HT-29 (cell line): Measurements from ENCODE around the gene FAM219A. TPM values are rescaled to one million over a fixed set of nuclear protein-coding genes. Genes with fewer than 3 reads are reported as not detected.

ENCODE experiments used
- DNase-seq: peaks from one replicate; pipeline ENCODE4 v3.0.0-alpha.2; 2015; ENCODE audit warnings: low spot score
- total RNA-seq: library from RNA; depleted of rRNA; stranded (reverse); fragments of >200 nt; shearing (Covaris generic); gene quantifications from 2 replicates; pipeline ENCODE4 v1.2.3, GENCODE V29; 2014; rRNA removed

FAM219A gene, protein sequence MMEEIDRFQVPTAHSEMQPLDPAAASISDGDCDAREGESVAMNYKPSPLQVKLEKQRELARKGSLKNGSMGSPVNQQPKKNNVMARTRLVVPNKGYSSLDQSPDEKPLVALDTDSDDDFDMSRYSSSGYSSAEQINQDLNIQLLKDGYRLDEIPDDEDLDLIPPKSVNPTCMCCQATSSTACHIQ
- 8.0 and 10.3 TPM in 2 replicates for total RNA-seq

DNA sequence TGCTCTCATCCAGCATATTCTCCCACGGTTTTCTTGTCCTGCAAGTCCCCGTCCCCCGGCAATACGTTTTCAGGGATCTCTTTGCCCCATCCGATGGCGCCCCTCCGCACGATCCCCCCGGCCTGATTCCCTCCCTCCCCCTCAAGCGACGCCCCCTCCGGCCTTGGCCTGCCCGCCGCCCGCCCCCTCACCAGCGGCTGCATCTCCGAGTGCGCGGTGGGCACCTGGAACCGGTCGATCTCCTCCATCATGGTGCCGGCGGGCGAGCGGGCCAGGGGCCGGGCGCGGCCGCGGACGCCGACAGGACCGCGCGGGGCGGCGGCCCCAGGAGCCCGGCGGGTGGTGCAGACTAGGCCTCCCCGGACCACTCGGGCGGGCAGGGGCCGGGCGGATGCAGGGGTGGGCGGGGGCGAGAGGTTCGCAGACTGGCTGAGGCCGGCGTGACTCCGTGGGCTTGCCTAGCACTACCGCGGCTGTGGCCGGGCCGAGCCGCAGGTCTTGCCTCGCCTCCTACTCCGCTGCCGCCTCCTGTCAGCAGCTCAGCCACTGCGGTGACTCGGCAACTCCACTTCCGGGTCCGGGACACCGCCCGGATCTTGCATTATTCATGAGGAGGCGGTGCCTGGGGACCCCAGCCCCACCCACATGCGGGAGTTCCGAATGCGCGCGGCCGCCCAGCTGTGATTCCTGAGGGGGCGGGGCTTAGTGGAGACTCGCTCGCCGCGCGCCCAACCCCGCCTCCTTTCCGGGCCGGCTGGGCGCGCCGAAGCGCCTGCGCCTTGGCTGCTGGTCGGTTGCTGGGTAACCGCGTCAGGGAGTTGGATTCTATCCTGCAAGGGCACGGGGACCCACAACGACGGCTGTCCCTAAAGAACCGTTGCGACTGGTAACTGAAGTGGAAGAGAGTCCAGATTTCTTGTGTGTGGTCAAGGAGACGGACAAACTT is at the start of gene FAM219A, which contains the start of gene DNAI1:
Gene FAM219A, minus strand, starts transcription at position 558 of the 946 bp plus-strand sequence. Its CDS starts 307 bp downstream, at position 251.
Gene DNAI1, plus strand, starts transcription at position 793 of the 946 bp plus-strand sequence. CDS start 201 bp downstream, outside the sequence.
- peak; percentile 97 for DNase-seq

DNA sequence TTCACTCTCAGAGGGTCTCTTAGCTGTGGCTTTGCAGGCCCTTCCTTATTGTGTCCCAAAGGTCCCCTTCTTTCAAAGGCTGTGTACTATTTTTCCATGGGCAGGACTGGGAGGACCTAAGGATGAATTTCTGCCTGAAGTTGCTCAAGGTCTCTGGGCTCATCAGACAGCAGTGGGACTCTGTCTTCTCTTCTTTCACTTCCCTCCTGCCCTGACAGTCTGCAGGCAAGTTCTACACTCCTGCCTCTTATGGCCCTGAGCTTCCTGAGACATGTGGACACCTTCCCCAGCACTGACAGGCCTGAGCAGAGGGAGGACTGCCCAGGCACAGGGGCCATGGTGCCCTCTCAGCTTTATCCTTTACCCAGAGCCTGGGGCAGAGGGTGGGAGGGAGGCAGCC is 49.6 kb upstream of the FAM219A start:
- DNase-seq = no peak

DNA sequence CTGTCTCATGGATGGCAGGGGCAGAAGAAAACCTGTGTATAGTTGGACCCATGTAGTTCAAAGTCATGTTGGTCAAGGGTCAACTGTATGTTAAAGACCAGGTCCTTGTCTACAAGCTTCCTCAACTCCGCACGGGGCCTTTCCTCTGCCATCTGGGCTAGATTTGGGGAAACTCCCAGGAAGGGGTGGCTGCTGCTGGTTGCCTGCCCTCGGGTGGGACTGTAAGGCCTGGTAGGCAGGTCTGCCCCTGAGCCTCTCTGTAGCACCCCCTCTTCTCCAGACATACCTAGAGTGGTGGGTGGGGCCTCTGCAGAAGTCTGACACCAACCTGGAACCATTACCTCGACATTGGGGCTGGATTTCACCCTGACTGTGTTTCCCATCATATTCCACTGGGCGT is 49.2 kb upstream of the FAM219A start:
- DNase-seq = no peak

DNA sequence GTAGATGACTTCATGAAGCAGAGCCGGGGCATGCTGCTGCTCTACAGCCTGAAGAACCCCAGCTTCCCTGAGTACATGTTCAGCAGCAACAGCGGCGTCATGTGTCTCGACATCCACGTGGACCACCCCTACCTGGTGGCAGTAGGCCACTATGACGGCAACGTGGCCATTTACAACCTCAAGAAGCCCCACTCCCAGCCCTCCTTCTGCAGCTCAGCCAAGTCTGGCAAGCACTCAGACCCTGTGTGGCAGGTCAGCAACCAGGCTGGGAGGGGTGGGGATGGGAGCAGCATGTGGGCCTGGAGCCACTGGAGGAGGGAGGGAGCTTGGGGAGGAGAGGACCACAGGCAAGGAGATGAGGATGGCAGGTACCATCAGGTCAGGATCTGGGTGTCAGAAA is 48.3 kb upstream of the FAM219A start:
- DNase-seq = no peak

DNA sequence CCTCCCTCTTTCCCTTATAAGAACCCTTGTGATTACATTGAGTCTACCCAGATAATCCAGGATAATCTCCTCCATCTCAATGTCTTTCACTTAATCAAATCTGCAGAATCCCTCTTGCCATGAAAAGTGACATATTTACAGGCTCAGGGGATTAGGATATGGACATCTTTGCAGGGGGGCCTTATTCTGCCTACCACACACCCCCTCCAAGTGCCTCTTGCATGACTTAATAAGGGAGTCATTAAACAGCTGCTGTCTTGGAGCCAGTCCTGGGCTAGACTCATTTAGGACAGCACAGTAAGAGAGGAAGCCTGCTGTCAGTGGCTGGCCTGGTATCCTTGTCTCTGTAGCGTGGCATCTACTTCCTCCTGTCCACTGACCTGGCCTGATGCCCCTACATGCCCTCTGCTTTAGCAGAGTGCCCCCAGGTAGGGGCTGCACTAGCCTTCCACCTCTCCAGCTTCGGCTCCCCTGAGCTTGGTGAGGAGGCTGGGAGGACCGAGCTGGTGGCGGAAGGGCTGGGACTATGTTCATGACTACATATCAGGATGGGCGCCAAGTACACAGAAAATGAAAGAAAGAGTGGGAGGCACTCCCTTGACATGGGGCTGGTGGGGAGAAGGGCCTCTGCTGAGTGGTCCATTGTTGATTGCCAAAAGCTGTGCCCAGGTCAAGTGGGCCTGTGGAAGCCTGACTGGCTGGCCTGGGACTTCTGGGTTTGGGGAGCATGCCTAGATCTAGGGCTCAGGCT is 47.2 kb upstream of the FAM219A start:
- no peak for DNase-seq

DNA sequence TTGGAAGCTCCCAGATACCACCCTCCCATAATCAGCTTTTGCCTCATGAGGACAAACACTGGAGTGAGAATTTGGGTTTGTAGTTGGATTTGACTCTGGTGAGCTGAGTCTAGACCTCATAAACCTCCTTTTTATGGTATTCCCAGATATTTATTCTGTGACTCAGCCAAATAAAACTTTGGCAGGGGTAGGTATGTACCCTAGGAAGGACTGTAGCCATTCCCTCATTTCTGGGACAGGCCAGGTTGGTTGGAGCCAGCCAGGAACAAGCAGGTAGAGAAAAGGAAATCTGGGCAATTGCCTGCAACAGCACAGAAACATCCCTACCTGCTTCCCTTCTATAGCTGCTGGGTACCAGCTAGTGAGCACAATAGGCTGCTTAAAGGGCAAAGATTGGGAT is 45.0 kb upstream of the FAM219A start:
- DNase-seq = no peak

DNA sequence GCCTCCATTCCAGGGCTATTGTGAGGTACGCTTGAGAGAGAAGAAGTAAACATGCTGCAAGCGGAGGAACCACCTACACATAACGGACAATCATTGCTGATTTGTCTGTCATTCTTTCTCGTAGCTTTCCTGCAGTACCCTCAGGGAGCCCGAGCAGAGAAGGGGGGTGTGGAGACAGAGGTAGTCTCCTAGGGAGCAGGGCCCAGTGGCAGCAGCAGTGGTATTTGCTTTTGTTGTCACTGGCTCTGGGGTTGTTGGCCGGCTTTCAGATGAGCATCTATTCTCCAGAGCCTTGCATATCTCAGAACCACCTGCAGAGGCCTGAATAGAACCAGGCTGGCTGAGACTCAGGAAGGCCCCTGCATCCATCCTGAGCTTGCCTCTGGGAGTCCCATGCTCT is 44.5 kb upstream of the FAM219A start:
- DNase-seq = peak; percentile 40

DNA sequence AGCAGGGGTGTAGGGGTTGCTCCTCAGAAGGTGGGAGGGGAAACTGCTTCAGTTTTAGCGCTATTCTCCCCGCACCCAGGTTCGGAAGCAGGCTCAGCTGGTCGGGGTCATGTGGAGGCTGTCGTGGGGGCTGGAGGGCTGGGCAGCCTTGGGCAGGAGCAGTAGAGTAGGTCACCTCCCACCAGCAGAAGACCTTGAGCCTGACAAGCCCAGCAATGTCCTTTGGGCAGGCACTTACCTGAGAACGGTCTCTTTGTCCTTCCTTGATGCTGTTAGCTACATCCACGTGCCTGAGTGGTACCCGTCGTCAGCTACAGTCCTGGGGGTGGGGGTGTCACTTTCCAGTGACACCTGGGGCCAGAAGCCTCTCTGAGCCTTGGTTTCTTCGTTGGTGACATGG is 44.1 kb upstream of the FAM219A start:
- DNase-seq = no peak

DNA sequence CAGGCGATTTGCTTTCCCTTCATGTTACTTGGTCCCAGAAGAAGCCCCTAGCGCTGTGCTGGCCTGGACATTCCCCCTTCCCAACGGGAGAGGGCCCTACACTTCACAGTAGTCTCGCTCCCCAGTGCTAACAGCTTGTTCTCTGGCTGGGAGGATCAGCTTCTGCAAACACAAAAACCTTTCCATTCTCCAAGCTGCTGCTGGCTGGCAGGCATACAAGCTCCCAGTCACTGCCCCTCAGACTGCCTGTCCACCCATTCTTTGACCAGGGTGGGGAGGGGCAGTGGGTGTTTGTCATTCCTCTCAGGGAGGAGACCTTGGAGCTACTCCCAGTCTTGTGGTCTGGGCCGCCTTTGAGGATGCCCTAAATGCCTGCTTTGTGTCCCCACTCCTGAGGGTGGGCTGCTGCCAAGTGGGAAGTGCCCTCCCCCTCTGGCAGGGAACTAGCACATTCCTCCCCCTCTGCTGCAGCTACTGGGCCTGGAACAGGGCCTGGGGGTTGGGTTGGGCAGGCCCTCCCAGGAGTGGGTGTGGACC is 43.6 kb upstream of the FAM219A start:
- DNase-seq = peak; percentile 81

DNA sequence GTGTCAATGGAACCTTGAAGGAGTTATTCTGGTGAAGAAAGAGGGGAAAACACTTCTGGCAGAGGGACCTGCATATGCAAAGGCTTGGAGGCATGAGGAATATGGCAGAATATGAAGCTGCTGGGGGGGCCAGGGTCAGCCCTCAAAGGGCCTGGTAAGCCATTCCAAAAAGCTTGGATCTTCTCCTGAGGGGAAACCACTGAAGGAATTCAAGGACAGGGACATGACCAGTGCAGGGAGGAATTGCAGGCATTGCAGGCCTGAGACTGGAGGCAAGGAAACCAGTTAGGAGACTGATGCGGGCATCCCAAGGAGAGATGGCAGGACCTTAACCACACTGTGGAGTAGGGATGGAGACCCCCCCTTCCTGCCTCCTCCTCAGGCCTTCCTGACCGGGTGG is 43.0 kb upstream of the FAM219A start:
- no peak for DNase-seq

DNA sequence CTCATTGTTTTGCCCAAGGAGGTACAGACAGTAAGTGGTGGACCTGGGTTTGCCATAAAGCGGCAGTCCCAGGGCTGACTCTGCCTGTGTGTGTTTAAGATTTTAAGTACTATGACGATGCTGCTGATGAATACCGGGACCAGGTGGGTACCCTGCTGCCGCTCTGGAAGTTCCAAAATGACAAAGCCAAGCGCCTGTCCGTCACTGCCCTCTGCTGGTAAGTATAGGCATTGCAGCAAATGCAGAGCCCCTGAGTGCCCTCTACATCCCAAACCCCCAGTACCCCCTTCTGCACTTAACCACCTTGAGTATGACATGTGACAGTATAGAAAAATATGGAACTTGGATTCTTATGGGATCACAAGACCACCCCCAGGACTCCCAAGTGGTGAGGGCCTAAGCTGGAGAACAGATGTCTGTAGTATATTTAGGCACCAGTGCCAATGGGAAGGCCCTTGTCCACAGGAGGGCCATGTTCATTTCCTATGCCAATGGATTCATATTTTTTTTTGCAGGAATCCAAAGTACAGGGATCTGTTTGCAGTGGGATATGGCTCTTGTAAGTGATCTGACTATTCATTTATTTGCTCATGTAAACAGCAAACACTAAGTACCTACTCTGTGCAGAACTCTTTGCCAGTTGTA is 42.4 kb upstream of the FAM219A start:
- peak; percentile 75 for DNase-seq

DNA sequence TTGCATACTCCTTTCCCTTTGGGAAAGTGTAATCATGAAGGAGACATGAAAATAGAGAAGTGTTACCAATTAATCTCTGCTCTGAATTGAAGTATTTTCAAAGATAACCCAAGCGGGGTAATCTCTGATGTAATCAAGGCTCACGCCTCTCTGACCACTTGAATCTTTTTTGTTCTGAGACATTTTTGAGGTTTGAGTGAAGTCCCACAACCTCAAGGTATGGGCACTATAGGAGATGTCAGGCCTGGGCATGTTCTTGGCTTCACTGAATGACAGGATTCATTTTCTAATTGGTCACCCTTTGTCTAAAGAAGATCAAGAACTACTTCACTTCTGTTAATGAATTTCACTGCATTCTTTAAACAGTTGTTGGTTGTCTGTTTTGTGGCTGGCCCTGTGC is 40.7 kb upstream of the FAM219A start:
- no peak for DNase-seq

DNA sequence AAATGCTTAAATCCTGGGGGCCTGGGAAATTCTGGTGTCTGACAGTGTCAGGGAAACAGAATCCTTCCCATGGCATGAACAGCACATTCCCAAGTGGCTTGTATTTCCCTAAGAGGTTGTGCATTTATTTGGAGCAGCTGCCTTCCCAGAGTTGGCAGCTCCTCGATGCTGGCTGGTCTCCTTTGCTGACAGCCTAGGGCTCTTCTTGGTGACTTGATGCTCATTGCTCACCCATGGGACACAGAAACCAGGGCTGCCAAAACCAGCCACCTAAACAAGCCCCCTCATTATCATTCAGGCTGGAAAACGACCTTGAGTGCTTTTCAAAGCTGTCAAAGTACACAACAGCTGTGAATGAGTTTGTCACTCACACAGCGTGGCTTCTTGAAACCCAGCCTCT is 40.2 kb upstream of the FAM219A start:
- DNase-seq = no peak

DNA sequence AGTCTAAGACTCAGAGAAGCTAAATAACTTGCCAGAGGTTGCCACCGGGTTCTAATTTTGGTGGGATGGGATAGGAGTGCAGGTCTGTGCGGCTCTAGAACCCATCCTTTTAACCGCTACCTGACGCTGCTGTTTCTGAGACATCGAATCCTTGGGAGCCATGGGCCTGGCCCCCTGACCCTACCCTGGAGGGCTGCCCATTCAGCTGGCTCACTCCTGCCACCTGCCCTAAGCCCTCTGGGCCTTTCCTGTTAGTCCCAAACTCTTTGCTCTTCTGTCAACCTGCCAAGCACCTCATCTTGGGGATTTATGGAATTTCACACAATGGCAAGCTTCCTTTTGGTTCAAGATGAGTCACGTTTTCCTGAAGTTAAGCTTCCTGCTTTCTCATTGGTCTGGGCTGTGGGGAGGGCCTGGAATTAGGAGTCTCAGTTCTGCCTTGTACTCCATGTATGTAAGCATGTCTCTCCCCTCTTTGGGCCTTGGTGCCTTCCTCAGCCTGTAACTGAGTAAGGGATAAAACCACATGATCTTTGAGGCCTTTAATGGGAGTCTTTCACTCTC is 37.9 kb upstream of the FAM219A start:
- DNase-seq = no peak

DNA sequence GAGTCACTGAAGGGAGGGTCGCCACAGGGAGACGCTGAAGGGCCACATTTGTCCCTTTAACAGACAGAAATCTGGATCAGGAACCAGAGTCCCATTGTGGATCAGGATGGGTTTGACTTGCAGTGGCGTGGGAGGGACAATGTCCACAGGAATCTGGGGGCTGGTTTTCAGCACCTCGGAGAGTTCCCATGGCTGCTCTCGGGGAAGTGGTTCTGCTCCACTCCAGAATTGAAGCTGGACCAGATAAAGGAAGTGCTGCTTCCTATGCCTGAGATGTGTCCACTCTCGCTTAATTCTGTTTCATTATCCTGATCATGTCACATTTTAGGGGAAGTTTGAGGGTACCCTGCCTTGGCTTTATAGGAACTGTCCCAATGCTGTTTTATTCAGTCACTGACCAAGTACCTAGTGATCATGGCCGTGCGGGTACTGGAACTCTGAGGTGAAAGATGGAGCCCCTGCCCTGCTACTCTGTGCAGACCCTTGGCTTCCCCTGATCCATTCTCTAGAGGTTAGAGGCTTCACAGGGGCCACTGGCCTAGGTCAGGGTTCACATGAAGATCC is 35.7 kb upstream of the FAM219A start:
- peak; percentile 53 for DNase-seq

DNA sequence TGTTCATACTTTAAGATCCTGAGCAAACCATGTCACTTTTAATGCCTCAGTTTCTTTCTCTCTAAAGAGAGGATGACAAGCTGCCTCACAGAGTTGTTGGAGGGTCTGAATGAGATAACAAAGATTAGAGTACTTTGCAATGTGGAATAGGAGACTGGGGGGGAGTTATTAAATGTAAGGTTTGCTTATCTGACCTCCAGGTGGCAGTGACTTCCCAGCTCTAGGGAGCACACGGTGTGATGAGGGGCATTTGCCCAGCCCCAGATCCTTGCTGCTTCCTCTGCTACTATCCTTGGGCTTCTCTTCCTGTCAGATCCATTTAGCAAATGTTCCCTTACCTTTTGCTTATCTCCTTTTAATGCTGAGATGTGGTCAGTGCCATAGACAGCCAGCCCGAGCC is 33.7 kb upstream of the FAM219A start:
- peak; percentile 29 for DNase-seq

DNA sequence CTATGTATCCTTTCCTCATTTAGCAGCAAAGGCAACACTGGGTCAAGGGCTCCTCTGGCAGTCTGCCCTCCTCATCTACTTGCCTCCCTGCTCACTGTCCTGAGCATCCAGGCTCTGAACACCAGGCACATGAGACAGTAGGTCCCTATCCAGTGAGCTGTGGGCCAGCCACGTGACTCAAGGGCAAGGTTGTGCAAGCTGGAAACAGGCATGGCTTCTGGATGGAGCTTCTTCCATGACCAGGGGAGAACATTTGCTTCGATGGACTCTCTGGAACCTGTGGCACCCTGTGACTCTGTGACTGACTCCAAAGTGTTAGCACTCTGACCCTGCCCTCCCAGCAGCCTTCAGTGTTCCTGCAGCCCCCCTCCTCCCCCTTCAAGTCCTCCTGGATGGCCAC is 33.2 kb upstream of the FAM219A start:
- DNase-seq = no peak

DNA sequence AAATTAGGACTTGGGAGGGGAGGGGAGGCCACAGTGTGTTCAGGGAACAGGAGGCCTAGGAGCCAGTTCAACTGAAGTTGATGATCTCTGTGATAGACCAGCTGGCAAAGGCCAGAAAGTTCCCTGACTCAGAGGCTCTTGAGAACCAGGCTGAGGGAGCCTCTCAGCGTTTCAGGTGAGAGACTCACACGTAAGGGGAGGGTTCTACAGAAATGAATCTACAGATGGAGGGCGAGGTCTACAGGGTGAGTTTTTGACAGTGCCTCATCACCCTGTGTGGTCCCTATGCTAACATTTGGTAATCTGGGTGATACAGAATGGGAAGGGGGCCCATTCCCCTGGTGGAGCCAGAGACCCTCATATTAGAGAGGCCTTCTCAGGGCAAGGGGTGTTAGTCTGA is 32.4 kb upstream of the FAM219A start:
- no peak for DNase-seq

DNA sequence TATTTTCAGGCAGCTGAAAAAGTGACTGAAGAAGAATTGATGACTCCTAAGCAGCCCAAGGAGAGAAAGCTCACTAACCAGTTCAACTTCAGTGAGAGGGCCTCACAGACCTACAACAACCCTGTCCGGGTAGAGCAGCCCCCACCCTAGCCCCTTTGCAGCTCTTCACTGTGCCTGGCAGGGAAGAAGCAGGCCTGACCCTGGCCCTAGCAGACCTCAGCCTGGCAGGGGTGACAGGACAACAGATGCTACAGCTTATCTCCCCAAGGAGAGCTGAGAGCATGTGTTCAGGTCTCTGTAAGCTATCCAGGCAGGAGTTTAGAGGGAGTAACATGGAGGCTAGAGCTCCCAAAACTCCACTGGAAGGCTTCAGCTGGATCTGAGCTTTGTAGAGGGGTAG is 32.0 kb upstream of the FAM219A start:
- DNase-seq = no peak

DNA sequence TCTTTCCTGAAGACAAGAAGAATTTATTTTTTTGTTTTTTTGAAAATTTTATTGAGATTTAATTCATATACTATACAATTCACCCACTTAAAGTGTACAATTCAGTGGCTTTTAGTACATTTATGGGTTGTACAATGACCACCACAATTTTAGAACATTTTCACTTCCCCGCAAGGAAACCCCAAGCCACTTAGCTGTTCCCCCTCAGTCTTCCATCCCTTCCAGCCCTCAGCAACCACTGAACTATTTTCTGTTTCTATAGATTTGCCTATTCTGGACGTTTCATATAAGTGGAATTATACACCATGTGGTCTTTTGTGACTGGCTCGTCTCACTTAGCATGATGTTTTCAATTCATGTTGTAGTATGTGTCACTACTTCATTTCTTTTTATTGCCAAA is 28.2 kb upstream of the FAM219A start:
- no peak for DNase-seq

DNA sequence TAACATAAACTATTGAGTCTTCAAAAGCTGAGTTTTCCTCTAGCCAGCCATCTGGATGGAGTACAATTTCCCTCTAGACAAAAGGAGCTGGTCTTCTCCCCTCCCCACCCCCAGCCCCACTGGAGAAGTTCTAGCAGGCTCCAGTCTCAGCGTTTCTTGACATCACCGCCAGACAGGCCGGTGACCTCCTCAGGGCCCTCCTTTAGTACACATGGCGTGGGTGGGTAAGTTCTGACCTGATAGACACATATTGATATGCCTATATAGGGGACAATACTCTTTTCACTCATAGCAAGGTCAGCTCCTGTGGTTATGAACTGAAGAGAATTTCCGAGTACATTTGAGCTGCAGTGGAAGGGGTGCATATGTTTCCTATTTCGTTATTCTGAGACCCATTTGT is 27.5 kb upstream of the FAM219A start:
- no peak for DNase-seq
